Omental fat pad (tissue), 4 donors: Measurements from ENCODE around the gene SERBP1. TPM values are rescaled to one million over a fixed set of nuclear protein-coding genes. Genes with fewer than 3 reads are reported as not detected.

Experiments used
- ATAC-seq: fragments of 150-250 bp; one replicate; pipeline ENCODE4 v1.9.1; 2016; ENCODE audit warnings: mild to moderate bottlenecking, moderate library complexity; ENCODE audit not compliant: low FRiP score
- DNase-seq: peaks from one replicate; pipeline ENCODE4 v3.0.0-alpha.2; 2019; ENCODE audit warnings: low spot score
- total RNA-seq, 4 donors: library from RNA; depleted of rRNA; stranded (reverse); fragments of >200 nt; gene quantifications; one replicate each; pipeline ENCODE4 v1.1.0, GENCODE V29; 2016
- TF ChIP-seq, protein P1 (sequence below), 3 donors: fragments of 450-650 bp; IDR thresholded peaks; one replicate each; pipeline ENCODE4 v1.5.1; 2016 to 2017; ENCODE audit warnings: antibody characterized with exemption in 3 of 3, mild to moderate bottlenecking in 3 of 3, moderate library complexity in 2 of 3

SERBP1 gene
- total RNA-seq, 4 donors from 2014 or later, result 199 to 340 (median 217) TPM

DNA sequence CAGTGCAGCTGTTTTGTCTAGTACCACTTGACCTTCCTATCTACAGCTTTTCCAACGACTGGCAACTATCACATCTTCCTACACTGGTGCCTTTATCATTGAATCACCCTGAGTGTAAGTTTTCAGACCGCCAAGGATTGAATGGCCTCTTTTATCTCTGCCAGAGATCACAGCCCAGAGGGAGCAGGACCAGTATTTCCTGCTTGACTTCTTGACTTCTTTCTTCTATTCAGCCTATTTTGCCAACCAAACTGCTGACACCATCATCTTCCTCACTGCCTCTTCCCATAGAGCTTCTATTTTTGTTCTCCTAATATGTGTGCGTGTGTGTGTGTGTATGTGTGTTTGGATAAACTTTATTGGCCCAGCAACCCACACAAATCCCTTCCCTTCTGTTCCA is 53.8 kb downstream of the SERBP1 start:
- TF ChIP-seq, protein P1, sequence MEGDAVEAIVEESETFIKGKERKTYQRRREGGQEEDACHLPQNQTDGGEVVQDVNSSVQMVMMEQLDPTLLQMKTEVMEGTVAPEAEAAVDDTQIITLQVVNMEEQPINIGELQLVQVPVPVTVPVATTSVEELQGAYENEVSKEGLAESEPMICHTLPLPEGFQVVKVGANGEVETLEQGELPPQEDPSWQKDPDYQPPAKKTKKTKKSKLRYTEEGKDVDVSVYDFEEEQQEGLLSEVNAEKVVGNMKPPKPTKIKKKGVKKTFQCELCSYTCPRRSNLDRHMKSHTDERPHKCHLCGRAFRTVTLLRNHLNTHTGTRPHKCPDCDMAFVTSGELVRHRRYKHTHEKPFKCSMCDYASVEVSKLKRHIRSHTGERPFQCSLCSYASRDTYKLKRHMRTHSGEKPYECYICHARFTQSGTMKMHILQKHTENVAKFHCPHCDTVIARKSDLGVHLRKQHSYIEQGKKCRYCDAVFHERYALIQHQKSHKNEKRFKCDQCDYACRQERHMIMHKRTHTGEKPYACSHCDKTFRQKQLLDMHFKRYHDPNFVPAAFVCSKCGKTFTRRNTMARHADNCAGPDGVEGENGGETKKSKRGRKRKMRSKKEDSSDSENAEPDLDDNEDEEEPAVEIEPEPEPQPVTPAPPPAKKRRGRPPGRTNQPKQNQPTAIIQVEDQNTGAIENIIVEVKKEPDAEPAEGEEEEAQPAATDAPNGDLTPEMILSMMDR (IDR thresholded peaks at IDR 0.05), result no peak
- no peak for DNase-seq
- ATAC-seq, result no peak

DNA sequence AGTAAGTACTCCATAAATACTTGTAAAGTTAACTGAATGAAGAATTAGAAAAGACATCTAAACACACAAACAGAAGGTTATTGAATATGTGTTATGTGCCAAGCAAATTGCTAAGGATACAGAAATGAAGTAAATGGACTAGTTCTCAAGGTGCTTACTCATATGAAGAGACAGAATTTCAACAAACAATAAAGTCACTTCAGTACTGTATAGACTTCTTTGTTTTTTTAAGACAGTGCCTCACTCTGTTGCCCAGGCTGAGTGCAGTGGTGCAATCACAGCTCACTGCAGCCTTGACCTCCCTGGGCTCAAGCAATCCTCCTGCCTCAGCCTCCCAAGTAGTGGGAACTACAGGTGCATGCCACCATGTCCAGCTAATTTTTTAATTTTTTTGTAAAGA is 57.3 kb downstream of the SERBP1 start:
- DNase-seq, result no peak
- TF ChIP-seq, protein P1 (IDR thresholded peaks at IDR 0.05), result no peak
- ATAC-seq, result no peak

DNA sequence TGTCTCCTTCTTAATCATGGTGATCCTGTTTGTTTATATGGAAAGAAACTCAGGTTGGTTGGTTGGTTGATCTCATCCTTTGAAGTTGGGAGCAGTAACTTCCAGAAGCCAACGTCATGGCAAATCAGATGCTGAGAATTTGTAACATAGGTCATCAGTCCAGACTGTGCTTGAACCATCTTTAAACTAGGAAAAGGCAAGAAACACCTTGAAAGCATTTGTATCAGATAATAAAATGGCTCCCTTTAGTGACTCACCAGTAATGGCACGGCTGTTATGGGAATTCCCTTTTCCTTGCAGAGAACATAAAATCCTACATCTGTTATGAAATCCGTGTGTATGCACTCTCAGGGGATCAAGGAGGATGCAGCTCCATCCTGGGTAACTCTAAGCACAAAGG is 58.1 kb downstream of the SERBP1 start:
- ATAC-seq (no peak), DNase-seq (no peak)
- TF ChIP-seq, protein P1 (IDR thresholded peaks at IDR 0.05), result no peak

DNA sequence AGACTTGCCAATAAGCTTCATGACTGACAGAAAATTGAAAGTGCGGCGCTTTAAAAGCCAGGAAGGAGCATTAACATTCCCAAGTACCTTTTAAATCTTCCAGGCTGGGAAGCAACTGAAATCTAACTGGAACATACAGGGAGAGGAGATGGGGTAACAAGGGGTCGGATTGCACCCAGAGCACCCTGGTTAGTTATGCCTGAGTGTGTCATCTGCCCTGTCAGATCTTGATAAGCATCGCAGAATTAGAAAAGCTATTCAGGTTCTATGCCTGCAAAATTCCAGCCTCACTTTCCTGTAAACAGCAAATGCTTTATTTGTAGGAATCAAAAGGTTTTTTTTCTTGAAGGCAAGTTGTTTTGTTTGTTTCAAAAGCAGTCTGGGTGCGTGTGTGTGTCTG is 58.5 kb downstream of the SERBP1 start:
- TF ChIP-seq, protein P1 (IDR thresholded peaks at IDR 0.05), result no peak
- ATAC-seq, result no peak
- no peak for DNase-seq

DNA sequence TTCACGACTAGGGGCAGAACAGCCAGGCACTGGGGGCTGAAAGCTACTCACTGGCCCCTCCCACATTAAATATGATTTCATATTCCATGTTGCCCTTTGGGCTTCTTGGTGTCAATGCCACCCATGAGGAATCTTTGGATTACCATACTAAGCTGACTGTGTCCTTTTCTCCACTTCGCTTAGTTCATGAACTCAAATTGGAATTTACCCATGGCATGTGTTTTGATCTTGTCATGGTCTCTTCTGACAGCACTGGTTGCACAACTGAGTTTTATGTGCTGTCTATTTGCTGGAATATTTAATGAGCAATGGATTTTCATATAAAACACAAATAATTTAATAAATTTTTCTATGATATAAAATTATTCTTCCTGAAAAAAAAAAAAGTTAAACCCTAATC is 59.2 kb downstream of the SERBP1 start:
- ATAC-seq (no peak), DNase-seq (no peak)
- TF ChIP-seq, protein P1 (IDR thresholded peaks at IDR 0.05), result no peak

DNA sequence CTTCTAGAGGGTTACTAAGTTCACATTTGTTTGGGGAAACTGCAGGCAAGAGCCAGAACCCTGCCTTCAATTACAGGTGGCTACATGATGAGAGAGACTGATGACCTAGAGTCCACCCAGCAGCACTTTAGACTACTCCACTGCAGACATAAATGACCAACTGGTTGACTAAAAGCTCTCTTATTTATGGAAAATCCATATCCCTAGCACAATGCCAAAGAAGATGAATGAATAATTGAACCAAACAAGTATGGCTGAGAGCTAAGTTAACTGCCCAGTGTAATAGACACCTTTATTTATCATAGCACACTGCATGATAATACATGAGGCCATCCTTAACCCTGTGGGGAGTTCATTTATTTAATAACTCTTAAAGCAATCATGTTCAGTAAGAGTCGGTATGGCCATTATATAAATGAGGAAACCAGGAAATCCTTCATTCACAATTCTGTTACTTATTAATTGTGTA is 62.1 kb downstream of the SERBP1 start:
- no peak for DNase-seq
- no peak for ATAC-seq
- TF ChIP-seq, protein P1 (IDR thresholded peaks at IDR 0.05), result no peak

DNA sequence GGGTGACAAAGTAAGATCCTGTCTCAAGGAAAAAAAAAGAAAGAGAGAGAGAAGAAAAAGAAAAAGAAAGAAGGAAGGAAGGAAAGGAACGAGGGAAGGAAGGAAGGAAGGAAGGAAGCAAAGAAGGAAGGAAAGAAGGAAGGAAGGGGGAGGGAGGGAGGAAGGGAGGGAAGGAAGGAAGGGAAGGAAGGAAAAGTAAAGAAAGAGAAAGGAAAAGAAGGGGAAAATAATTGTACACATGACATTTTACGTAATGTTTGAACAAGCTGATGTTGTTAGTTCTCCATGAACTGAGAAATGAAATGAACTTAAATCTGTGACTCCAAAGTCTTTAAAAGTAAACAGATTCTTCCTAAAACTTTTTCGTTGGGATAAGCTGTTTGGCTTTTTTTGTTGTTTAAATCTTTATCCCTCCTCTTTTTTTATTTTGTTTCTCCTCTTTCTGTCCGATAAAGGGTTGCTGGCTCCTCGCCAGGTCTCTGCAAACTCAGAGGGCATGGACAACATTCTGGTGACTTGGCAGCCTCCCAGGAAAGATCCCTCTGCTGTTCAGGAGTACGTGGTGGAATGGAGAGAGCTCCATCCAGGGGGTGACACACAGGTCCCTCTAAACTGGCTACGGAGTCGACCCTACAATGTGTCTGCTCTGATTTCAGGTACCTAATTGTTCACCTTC is 62.7 kb downstream of the SERBP1 start:
- TF ChIP-seq, protein P1 (IDR thresholded peaks at IDR 0.05), result no peak
- DNase-seq (peak; percentile 50), ATAC-seq (no peak)
